Subcutaneous abdominal adipose tissue (tissue), 5 donors: Measurements from ENCODE around the gene ISL2.

Experiments
- H3K27ac ChIP-seq: one replicate; pipeline ENCODE4 v1.7.0; 2013; ENCODE audit warnings: low read depth, mild to moderate bottlenecking, inconsistent platforms, low read length, moderate library complexity
- H3K27me3 ChIP-seq, 5 donors: one replicate each; pipeline ENCODE4 v1.7.0; 2013; ENCODE audit warnings: low read length in 5 of 5, inconsistent platforms in 1 of 5; ENCODE audit not compliant: control insufficient read depth in 5 of 5, insufficient read depth in 4 of 5
- H3K36me3 ChIP-seq, 5 donors: one replicate each; pipeline ENCODE4 v1.7.0; 2013; ENCODE audit warnings: low read length in 5 of 5; ENCODE audit not compliant: control insufficient read depth in 5 of 5, insufficient read depth in 5 of 5
- H3K4me1 ChIP-seq, 5 donors: one replicate each; pipeline ENCODE4 v1.7.0; 2013; ENCODE audit warnings: low read length in 5 of 5, mild to moderate bottlenecking in 3 of 5, moderate library complexity in 1 of 5; ENCODE audit not compliant: control insufficient read depth in 5 of 5, insufficient read depth in 5 of 5
- H3K4me3 ChIP-seq, 5 donors: one replicate each; pipeline ENCODE4 v1.7.0; 2013; ENCODE audit warnings: low read length in 5 of 5, low read depth in 1 of 5
- H3K9ac ChIP-seq, 5 donors: one replicate each; pipeline ENCODE4 v1.7.0; 2013; ENCODE audit warnings: low read length in 5 of 5, mild to moderate bottlenecking in 4 of 5, moderate library complexity in 3 of 5
- H3K9me3 ChIP-seq, 5 donors: one replicate each; pipeline ENCODE4 v1.7.0; 2013; ENCODE audit warnings: low read length in 5 of 5; ENCODE audit not compliant: control insufficient read depth in 5 of 5
- donor health status: healthy.
- donor health status: healthy.
- donor health status: healthy.
- donor health status: healthy.
- donor health status: healthy.

The ISL2 gene

GRCh38 chr15:76335307-76336253 lies 993 bp upstream of the ISL2 start:
- peaks cover 59 to 77% (median 72%) of the 10 kb centered on the region in 5 donors for H3K27me3 ChIP-seq
- no peak overlapping the region for H3K27ac ChIP-seq
- H3K4me3 ChIP-seq: peak overlapping the region in 3 of 5 donors; percentile 4 to 48 (median 31)
- no peaks in the 10 kb centered on the region for H3K9me3 ChIP-seq
- H3K9ac ChIP-seq: no peak overlapping the region
- H3K36me3 ChIP-seq: no peaks in the 10 kb centered on the region
- H3K4me1 ChIP-seq: peaks cover 0 to 53% (median 45%) of the 10 kb centered on the region in 5 donors

- H3K4me3 ChIP-seq: peak overlapping the region in 2 of 5 donors; percentile 31 to 48
- H3K36me3 ChIP-seq: no peaks in the 10 kb centered on the region
- H3K27me3 ChIP-seq: peaks cover 71 to 92% (median 86%) of the 10 kb centered on the region in 5 donors
- peaks cover 2 to 68% (median 60%) of the 10 kb centered on the region in 5 donors for H3K4me1 ChIP-seq
- H3K9me3 ChIP-seq: no peaks in the 10 kb centered on the region
- H3K27ac ChIP-seq: no peak overlapping the region
- no peak overlapping the region for H3K9ac ChIP-seq
Measured at GRCh38 chr15:76337059-76337695, 604 bp downstream of the ISL2 start.

GRCh38 chr15:76337696-76338485 lies 1.3 kb downstream of the ISL2 start:
- Histone ChIP-seq H3K9ac (no peak overlapping the region), H3K9me3 (no peaks in the 10 kb centered on the region), H3K4me1 (peaks cover 2 to 75% (median 66%) of the 10 kb centered on the region in 5 donors), H3K27ac (no peak overlapping the region), H3K27me3 (peaks cover 76 to 97% (median 91%) of the 10 kb centered on the region in 5 donors), H3K4me3 (peak overlapping the region in 2 of 5 donors; percentile 5 to 45), H3K36me3 (no peaks in the 10 kb centered on the region)

GRCh38 chr15:76338486-76339304 lies 2.1 kb downstream of the ISL2 start:
- H3K4me3 ChIP-seq: peak overlapping the region in 2 of 5 donors; percentile 19 to 56
- no peaks in the 10 kb centered on the region for H3K36me3 ChIP-seq
- H3K9ac ChIP-seq: no peak overlapping the region
- H3K27me3 ChIP-seq: peaks cover 80 to 97% (median 89%) of the 10 kb centered on the region in 5 donors
- H3K27ac ChIP-seq: no peak overlapping the region
- H3K4me1 ChIP-seq: peaks cover 2 to 78% (median 66%) of the 10 kb centered on the region in 5 donors
- no peaks in the 10 kb centered on the region for H3K9me3 ChIP-seq

- H3K27ac ChIP-seq: no peak overlapping the region
- H3K27me3 ChIP-seq: peaks cover 72 to 97% (median 89%) of the 10 kb centered on the region in 5 donors
- H3K36me3 ChIP-seq: no peaks in the 10 kb centered on the region
- H3K4me1 ChIP-seq: peaks cover 2 to 78% (median 66%) of the 10 kb centered on the region in 5 donors
- peak overlapping the region in 4 of 5 donors; percentile 50 to 60 (median 53) for H3K4me3 ChIP-seq
- H3K9ac ChIP-seq: no peak overlapping the region
- H3K9me3 ChIP-seq: no peaks in the 10 kb centered on the region
Measured at GRCh38 chr15:76339305-76340197, 3.0 kb downstream of the ISL2 start.

- Histone ChIP-seq H3K9ac (no peak overlapping the region), H3K27ac (no peak overlapping the region), H3K27me3 (peaks cover 73 to 97% (median 90%) of the 10 kb centered on the region in 5 donors), H3K4me3 (peak overlapping the region in 4 of 5 donors; percentile 50 to 60 (median 53)), H3K4me1 (peaks cover 2 to 75% (median 63%) of the 10 kb centered on the region in 5 donors), H3K9me3 (no peaks in the 10 kb centered on the region), H3K36me3 (no peaks in the 10 kb centered on the region)
Measured at GRCh38 chr15:76340198-76340802, 3.7 kb downstream of the ISL2 start.

- no peak overlapping the region for H3K27ac ChIP-seq
- no peaks in the 10 kb centered on the region for H3K9me3 ChIP-seq
- peaks cover 2 to 74% (median 60%) of the 10 kb centered on the region in 5 donors for H3K4me1 ChIP-seq
- H3K36me3 ChIP-seq: no peaks in the 10 kb centered on the region
- peak overlapping the region in 4 of 5 donors; percentile 50 to 60 (median 53) for H3K4me3 ChIP-seq
- H3K9ac ChIP-seq: no peak overlapping the region
- H3K27me3 ChIP-seq: peaks cover 74 to 97% (median 90%) of the 10 kb centered on the region in 5 donors
Measured at GRCh38 chr15:76340803-76341365, 4.3 kb downstream of the ISL2 start.
